Myocyte (in vitro differentiated cells): Measurements from ENCODE around the gene NAA15. TPM values are rescaled to one million over a fixed set of nuclear protein-coding genes. Genes with fewer than 3 reads are reported as not detected.
"Not testable (repeated sequence)": the region's sequence is repeated elsewhere in the genome, so short reads cannot be mapped to it uniquely, and the experiment has no call there.

ENCODE experiments used
- DNase-seq: peaks from one replicate; pipeline ENCODE4 v3.0.0-alpha.2; 2012; ENCODE audit warnings: low read depth
- total RNA-seq: library from RNA; depleted of rRNA; stranded (reverse); fragments of >200 nt; gene quantifications from 2 replicates; pipeline ENCODE4 v1.2.3, GENCODE V29; 2014

Gene NAA15
- total RNA-seq, 1 donor from 2014 or later, result 43.1 TPM

- DNase-seq, result peak; percentile 26
These were observed 4.3 kb upstream of the NAA15 start for GRCh38 chr4:139297001-139297410.

DNA sequence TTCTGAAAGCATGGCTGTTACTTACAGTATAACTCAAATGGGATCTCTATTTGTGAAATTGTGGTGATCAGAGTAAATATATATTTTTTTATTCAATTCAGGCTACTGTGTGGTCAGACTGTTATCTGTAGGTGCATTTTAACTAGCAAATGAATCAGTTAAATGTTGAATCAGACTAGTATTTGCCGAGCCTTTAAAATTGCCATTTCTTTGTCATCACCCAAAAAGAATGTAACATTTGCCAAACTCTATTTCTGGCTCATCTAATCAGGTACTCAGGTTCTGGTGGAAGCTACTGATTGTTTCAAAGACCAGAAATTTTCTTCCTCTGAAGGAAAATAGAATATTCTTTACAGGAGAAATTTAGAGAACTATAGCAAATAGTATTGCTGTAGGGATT is 1.8 kb upstream of the NAA15 start:
- no peak for DNase-seq

- peak; percentile 53 for DNase-seq
These were observed 733 bp upstream of the NAA15 start for GRCh38 chr4:139300431-139301112.

DNA sequence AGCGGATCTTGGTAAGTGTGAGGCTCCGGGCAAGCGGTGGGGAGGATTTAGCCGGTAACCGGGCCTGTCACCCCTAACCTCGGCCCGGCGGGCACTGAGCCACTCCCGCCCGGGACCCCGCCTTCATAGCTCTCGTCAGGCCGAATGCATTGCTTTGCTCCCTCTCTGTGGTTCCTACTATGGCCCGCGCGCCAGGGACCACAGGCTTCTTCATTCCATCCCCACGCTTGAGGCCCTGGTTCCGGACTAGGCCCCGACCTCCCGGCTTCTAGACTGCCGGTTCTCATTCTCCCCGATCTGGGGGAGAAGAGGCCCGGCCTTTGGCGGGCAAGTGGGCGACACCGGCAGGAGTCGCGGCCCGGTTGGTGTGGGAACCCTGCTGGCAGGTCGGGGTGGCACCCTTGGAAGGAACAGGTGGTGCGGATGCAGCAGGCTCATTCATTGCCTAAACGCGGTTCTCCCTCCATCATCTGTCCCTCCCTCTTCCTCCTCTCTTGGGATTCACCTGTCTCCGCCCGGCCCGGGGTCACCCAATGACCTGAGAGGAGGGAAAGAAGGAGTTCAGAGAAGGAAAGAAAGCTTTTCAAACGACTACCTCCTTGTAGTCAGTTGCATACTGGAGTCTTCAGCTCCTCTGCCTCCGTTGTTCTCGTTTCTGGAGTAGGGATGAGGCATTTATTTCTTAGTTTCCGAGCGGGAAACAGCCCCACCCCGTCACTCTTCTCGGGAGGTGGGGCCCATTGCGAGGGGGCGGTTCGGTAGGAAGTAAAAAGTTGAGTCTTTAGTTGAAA is 711 bp downstream of the NAA15 start, which contains the start of gene NDUFC1:
NDUFC1 (minus strand) TSS at position 657 of the 791 bp plus-strand sequence. CDS start 6,679 bp downstream, outside the sequence.
- DNase-seq, result peak; percentile 63

DNA sequence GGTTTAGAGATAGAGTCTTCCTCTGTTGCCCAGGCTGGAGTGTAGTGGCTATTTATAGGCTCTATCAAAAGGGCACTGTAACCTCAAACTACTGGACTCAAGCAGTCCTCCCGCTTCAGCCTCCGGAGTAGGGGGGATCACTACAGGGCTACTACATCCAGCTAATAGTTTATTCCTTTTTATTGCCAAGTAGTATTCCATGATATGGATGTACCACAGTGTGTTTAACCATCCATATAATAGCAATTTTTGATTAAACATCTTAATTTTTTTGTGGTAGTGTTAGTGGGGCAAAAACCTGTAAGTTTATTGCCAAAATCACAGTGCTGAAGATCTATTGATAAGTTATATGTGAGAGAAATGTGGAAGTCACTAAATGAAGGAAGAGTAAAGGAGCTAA is 3.6 kb downstream of the NAA15 start:
- no peak for DNase-seq

DNA sequence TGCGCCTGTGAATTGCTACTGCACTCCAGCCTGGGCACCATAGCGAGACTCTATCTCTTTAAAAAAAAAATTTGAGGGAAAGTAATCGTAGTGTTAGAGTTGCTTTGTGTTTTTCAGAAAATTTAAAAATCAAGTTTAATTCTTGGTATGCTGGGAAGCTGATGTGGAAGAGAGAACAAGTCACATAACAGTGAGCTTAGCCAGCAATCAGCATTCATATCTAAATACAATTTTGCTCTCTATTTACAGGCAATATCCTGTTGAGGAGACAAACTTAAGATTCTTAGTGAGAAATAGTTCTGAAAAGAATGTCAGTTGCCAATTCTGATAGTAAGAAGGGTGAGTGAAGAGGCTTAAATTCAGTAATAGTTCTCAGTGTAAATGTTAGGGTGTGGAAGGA is 10.6 kb downstream of the NAA15 start:
- DNase-seq, result no peak

DNA sequence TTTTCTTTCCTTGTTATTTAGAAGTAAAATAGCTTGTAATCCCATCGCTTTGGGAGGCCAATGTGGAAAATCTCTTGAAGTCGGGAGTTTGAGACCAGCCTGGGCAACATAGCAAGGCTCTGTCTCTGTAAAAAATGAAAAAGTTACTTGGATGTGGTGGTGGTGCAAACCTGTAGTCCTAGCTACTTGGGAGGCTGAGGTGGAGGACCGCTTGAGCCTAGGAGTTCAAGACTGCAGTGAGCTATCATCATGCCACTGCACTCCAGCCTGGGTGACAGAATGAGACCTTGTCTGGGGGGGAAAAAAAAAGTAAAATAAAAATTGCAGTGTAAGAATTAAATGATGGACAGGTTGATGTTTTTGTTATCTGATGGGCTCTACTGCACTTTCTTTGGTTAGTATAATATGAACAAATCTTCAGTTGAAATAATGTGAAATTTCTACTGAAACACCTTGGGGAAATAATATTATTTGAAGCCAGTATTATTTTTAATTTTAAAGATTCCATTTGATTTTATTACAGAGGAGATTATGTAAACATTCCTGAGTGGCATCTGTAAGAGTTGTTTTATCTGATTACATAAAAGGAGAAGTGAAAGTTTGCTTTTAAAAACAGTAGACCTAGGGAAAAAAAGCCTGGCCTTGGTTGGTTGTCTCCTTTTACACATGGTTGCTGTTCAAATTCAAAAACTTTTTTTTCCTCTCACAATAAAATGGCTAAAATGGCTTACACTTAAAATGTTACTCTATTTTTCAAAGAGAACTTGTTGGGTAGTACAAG is 11.4 kb downstream of the NAA15 start:
- DNase-seq, result no peak

- not testable (repeated sequence) for DNase-seq
These were observed 12.1 kb downstream of the NAA15 start for GRCh38 chr4:139313414-139313813.

GRCh38 chr4:139314047-139314800 is 12.9 kb downstream of the NAA15 start:
- DNase-seq, result no peak

- DNase-seq, result no peak
These were observed 13.9 kb downstream of the NAA15 start for GRCh38 chr4:139315221-139315675.

DNA sequence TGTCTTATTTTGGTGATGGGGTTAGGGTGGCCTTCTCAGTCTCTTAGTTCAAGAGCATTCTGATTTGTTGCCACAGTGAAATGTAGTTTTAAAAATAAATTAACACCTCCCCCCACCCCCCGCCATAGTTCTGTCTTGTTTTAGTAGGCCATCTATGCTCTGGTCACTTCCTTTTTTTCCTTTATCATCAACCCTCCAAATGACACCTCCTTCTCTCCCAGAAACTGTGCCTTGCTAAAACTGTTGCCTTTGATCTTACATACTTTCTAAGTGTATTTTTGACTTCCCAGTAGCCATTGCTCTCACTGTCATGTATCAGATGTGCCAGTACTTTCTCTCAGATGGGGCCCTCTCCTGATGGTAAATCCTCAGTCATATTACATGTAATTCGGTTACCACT is 15.4 kb downstream of the NAA15 start:
- no peak for DNase-seq

- no peak for DNase-seq
These were observed 16.3 kb downstream of the NAA15 start for GRCh38 chr4:139317635-139318034.

DNA sequence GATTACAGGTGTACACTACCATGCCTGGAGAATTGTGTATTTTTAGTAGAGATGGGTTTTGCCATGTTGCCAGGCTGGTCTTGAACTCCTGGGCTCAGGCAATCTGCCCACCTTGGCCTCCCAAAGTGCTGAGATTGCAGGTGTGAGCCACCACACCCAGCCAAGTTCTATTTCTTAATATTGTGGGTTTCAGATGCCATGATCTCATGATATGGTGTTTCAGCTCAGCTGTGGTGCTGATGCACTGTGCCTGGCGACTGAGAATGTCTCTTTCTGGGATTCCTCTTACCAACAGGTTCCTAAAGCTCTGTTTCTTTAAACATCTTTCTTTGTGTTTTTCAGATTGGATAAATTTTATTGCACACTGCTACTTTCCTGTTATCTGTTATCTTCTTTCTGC is 18.3 kb downstream of the NAA15 start:
- DNase-seq, result no peak

DNA sequence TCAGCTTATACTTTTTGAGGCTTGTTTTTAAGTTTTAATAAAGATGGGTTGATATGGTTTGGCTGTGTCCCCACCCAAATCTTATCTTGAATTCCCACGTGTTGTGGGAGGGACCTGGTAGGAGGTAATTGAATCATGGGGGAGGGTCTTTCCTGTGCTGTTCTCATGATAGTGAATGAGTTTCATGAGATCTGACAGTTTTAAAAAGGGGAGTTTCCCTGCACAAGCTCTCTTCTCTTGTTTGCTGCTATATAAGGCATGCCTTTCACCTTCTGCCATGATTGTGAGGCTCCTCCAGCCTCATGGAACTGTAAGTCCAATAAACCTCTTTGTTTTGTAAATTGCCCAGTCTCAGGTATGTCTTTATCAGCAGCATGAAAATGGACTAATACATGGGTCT is 20.8 kb downstream of the NAA15 start:
- not testable (repeated sequence) for DNase-seq

DNA sequence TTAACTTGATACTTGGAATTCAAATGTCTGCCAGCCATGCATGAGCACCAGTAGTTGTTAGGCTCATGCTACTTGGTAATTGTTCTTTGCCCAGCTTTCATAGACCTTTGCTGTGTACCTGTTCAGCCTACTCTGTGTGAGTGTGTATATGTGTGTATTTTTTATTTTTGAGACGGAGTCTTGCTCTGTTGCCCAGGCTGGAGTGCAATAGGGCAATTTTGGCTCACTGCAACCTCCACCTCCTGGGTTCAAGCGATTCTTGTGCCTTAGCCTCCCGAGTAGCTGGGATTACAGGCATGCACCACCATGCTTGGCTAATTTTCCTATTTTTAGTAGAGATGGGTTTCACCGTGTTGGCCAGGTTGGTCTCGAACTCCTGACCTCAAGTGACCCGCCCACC is 21.2 kb downstream of the NAA15 start:
- not testable (repeated sequence) for DNase-seq

GRCh38 chr4:139324620-139325019 is 23.3 kb downstream of the NAA15 start:
- DNase-seq, result no peak

GRCh38 chr4:139329665-139330200 is 28.4 kb downstream of the NAA15 start:
- no peak for DNase-seq

GRCh38 chr4:139330283-139330682 is 29.0 kb downstream of the NAA15 start:
- DNase-seq, result no peak

DNA sequence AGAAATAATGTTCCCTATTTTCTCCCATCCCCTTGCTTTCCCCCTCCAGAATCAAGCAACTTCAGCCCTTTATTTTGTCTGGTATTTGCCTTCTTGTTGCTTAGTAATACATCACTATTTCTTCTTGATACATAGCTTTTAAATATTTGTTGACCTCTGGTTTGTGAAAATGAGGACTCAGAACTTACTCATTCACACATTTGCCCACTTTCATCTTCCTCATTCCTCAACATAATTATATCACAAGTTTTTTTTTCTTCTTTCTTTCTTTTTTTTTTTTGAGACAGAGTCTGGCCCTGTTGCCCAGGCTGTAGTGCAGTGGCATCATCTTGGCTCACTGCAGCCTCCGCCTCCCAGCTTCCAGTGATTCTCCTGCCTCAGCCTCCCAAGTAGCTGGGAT is 29.9 kb downstream of the NAA15 start:
- no peak for DNase-seq

DNA sequence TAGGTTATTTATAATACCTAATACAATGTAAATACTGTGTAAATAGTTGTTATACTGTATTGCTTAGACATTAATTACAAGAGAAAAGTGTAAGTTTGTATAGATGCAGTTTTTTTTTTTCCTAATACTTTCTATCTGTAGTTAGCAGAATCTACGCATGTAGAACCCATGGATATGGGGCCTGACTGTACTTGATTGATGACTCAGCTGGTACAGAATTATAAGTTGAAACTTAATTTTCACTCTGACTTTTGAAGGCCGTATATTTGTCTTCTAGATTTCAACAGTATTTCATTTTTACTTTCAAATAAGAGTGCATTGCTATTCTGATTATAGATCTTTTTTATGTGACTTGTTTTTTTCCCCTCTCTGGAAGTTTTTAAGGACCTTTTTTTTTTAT is 31.7 kb downstream of the NAA15 start:
- DNase-seq, result no peak

DNA sequence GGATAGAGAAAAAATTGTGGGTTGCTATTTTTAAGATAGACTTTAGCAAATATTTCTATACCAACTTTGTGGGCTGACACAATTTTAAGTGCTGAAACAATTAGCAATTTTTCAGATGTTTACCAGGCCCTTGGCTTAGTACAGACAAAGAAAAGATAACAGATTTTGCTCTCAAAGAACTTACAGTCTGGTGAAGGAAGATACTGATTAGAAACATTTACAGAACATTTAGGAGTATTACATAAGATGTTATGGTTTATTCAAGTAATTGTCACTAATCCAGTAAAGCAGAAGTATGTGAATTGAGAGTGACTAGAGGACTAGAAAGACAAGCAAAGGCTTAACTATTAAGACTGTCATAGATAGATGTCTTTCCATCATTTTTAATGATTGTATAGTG is 36.3 kb downstream of the NAA15 start:
- DNase-seq, result no peak
